Breast epithelium (tissue), 4 donors: Measurements from ENCODE around the gene MARK3. TPM values are rescaled to one million over a fixed set of nuclear protein-coding genes. Genes with fewer than 3 reads are reported as not detected.
A peak's percentile ranks its signal among the peaks of the same experiment; 100 is the strongest.

Experiments used
- DNase-seq, 2 donors: peaks; one replicate each; pipeline ENCODE4 v3.0.0-alpha.2; 2019; ENCODE audit warnings: low spot score in 2 of 2
- H3K27ac ChIP-seq, 2 donors: fragments of 200-600 bp; sonication (generic) in 1 of 2; one replicate each; pipeline ENCODE4 v1.5.1; 2016 to 2019; ENCODE audit warnings: mild to moderate bottlenecking in 1 of 2
- H3K27me3 ChIP-seq, 2 donors: fragments of 200-600 bp; sonication (generic) in 1 of 2; one replicate each; pipeline versions ENCODE4 v1.5.1 to v1.6.0; 2017 to 2019; ENCODE audit warnings: control low read depth in 1 of 2, mild to moderate bottlenecking in 1 of 2
- H3K36me3 ChIP-seq: fragments of 200-600 bp; one replicate; pipeline ENCODE4 v1.5.1; 2019
- H3K4me1 ChIP-seq, 2 donors: fragments of 200-600 bp; sonication (generic); one replicate each; pipeline ENCODE4 v1.5.1; 2016 to 2019; ENCODE audit warnings: control low read depth in 1 of 2
- H3K4me3 ChIP-seq, 3 donors: fragments of 200-600 bp; sonication (generic); 1 replicate in 2 of 3; 2 replicates in 1 of 3; pipeline ENCODE4 v1.5.1; 2016 to 2019; ENCODE audit warnings: mild to moderate bottlenecking in 3 of 3, moderate library complexity in 2 of 3
- H3K9me3 ChIP-seq, 2 donors: fragments of 200-600 bp; sonication (generic) in 1 of 2; one replicate each; pipeline ENCODE4 v1.5.1; 2016 to 2019; ENCODE audit warnings: control low read depth in 1 of 2
- POLR2A ChIP-seq: fragments of 450-650 bp; IDR thresholded peaks from one replicate; pipeline ENCODE4 v1.6.1; 2016; ENCODE audit warnings: antibody characterized with exemption, mild to moderate bottlenecking, moderate library complexity
- POLR2AphosphoS5 ChIP-seq, 3 donors: sonication (generic); formaldehyde crosslinking; IDR thresholded peaks; one replicate each; pipeline ENCODE4 v1.6.1; 2017; ENCODE audit warnings: antibody characterized with exemption in 3 of 3
- intact Hi-C: fragments of 100-400 bp; cut with DNase I; formaldehyde crosslinking; loops from one replicate; pipeline ENCODE4 v1.15.1; 2023; ENCODE audit warnings: low total_unique reads
- total RNA-seq, 3 donors: library from RNA; depleted of rRNA; stranded (reverse); fragments of >200 nt; gene quantifications; one replicate each; pipeline ENCODE4 v1.1.0, GENCODE V29; 2016
- TF ChIP-seq, protein P1 (sequence below), 3 donors: fragments of 450-650 bp; IDR thresholded peaks; one replicate each; pipeline ENCODE4 v1.5.1; 2016 to 2017; ENCODE audit warnings: antibody characterized with exemption in 3 of 3, mild to moderate bottlenecking in 3 of 3, moderate library complexity in 3 of 3

MARK3 gene
- total RNA-seq = 100 to 1,000 TPM in 1 of 3 donors, 10 to 100 TPM in 2; 70.2 to 107 (median 87.5) TPM

DNA sequence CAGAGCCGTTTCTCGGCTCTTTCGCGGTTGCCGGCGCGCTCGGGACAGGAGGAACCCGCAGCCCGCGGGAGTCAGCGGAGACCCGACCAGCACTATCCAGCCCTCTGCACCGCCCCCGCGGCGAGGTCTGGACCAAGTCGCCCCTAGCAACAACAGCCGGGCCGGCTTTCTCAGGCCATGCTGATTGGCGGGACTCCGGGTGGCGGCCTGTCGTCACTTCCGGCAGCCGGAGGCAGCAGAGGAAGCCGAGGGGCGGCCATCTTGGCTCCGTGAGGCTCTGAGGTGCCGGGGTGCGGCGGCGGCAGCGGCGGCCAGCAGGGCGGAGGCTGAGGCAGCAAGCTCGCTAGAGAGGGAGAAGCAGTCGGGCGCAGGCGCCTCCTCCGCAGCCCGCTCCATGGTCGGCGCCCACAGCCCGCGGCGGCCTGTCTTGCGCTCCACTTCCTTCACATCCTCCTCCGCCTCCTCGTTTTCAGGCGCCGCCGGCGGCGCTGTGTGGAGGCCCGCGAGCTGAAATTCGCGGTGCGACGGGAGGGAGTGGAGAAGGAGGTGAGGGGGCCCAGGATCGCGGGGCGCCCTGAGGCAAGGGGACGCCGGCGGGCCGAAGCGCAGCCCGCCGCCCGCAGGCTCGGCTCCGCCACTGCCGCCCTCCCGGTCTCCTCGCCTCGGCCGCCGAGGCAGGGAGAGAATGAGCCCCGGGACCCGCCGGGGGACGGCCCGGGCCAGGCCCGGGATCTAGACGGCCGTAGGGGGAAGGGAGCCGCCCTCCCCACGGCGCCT is at the start of gene MARK3:
MARK3 (plus strand) TSS at position 264 of the 777 bp plus-strand sequence. CDS start 615 bp downstream, outside the sequence.
- Histone ChIP-seq H3K36me3 (no peaks in the 10 kb centered on the region), H3K9me3 (no peaks in the 10 kb centered on the region), H3K4me3 (peak within 1 kb of the TSS; percentile 81 to 99 (median 99)), H3K27ac (peak within 1 kb of the TSS; percentile 98 to 99), H3K4me1 (peaks cover 0 to 5% of the 10 kb centered on the region in 2 donors), H3K27me3 (no peaks in the 10 kb centered on the region)
- intact Hi-C loops = no loop called here
- DNase-seq = peak; percentile 96 to 97
- TF ChIP-seq POLR2AphosphoS5 (IDR thresholded peaks at IDR 0.05) = peak; percentile 79 to 94 (median 82)
- TF ChIP-seq, protein P1, sequence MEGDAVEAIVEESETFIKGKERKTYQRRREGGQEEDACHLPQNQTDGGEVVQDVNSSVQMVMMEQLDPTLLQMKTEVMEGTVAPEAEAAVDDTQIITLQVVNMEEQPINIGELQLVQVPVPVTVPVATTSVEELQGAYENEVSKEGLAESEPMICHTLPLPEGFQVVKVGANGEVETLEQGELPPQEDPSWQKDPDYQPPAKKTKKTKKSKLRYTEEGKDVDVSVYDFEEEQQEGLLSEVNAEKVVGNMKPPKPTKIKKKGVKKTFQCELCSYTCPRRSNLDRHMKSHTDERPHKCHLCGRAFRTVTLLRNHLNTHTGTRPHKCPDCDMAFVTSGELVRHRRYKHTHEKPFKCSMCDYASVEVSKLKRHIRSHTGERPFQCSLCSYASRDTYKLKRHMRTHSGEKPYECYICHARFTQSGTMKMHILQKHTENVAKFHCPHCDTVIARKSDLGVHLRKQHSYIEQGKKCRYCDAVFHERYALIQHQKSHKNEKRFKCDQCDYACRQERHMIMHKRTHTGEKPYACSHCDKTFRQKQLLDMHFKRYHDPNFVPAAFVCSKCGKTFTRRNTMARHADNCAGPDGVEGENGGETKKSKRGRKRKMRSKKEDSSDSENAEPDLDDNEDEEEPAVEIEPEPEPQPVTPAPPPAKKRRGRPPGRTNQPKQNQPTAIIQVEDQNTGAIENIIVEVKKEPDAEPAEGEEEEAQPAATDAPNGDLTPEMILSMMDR (IDR thresholded peaks at IDR 0.05) = peak in 2 of 3 donors; percentile 4 to 14
- TF ChIP-seq POLR2A = peak; percentile 68

DNA sequence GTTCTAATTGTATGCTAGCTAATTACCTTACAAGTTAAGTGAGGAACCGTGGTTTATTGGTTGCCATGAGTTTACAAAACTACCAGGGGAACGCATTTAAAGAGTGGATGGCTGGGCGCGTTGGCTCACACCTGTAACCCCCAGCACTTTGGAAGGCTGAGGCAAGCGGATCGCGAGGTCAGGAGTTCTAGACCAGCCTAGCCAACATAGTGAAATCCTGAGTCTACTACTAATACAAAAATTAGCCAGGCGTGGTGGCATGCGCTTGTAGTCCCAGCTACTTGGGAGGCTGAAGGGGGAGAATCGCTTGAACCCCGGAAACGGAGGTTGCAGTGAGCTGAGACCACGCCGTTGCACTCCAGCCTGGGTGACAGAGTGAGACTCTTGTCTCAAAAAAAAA is 49.0 kb upstream of the MARK3 start:
- no peak for TF ChIP-seq POLR2A
- TF ChIP-seq, protein P1 (IDR thresholded peaks at IDR 0.05) = no peak
- TF ChIP-seq POLR2AphosphoS5 (IDR thresholded peaks at IDR 0.05) = no peak
- peaks cover 21% of the 10 kb centered on the region for H3K36me3 ChIP-seq
- DNase-seq = no peak
- H3K27me3 ChIP-seq = no peaks in the 10 kb centered on the region
- H3K4me1 ChIP-seq = peaks cover 0 to 11% of the 10 kb centered on the region in 2 donors
- peak overlapping the region; percentile 17 to 100 for H3K27ac ChIP-seq
- no peaks in the 10 kb centered on the region for H3K9me3 ChIP-seq
- intact Hi-C loops = no loop called here
- peak overlapping the region in 2 of 3 donors; percentile 91 to 97 for H3K4me3 ChIP-seq

DNA sequence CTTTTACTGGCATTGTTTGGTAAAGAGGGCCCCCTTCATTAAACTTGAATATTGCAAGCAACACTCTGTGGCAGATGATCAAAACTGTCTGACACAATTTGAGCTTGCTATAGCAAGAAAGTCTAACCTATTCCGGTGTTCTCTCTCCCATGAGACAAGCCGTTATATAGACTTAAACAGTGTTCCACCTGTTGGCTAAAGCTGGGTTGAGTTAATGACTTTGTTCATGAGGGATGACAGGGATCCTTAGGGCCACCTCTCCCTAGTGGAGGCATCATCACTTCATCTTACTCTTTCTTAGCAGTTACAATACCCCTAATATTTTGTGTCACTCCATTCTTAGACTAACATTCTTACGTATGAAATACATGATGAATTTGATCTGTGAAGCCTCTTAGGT is 47.4 kb upstream of the MARK3 start:
- Histone ChIP-seq H3K36me3 (peaks cover 21% of the 10 kb centered on the region), H3K4me1 (peaks cover 0 to 11% of the 10 kb centered on the region in 2 donors), H3K27ac (no peak overlapping the region), H3K4me3 (no peak overlapping the region), H3K9me3 (no peaks in the 10 kb centered on the region), H3K27me3 (no peaks in the 10 kb centered on the region)
- intact Hi-C loops = no loop called here
- no peak for DNase-seq
- no peak for TF ChIP-seq POLR2AphosphoS5 (IDR thresholded peaks at IDR 0.05)
- TF ChIP-seq, protein P1 (IDR thresholded peaks at IDR 0.05) = no peak
- no peak for TF ChIP-seq POLR2A

DNA sequence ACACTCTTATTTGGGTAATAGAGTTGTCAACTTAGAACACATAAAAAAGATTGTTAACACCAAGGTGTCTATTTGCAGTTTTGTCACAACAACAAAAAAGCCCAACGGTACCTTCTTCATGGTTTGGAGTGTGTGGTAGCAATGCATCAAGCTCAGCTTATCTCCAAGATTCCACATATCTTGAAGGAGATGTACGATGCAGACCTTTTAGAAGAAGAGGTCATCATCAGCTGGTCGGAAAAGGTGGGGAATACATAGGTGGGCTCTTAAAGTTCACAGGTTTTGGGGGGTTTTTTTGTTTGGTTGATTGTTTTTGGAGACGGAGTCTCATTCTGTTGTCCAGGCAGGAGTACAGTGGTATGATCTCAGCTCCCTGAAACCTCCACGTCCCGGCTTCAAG is 45.7 kb upstream of the MARK3 start:
- TF ChIP-seq, protein P1 (IDR thresholded peaks at IDR 0.05) = no peak
- TF ChIP-seq POLR2AphosphoS5 (IDR thresholded peaks at IDR 0.05) (no peak), POLR2A (no peak)
- peaks cover 21% of the 10 kb centered on the region for H3K36me3 ChIP-seq
- H3K27me3 ChIP-seq = no peaks in the 10 kb centered on the region
- intact Hi-C loops = no loop called here
- no peak overlapping the region for H3K27ac ChIP-seq
- no peaks in the 10 kb centered on the region for H3K9me3 ChIP-seq
- H3K4me1 ChIP-seq = peaks cover 0 to 11% of the 10 kb centered on the region in 2 donors
- no peak overlapping the region for H3K4me3 ChIP-seq
- DNase-seq = no peak

DNA sequence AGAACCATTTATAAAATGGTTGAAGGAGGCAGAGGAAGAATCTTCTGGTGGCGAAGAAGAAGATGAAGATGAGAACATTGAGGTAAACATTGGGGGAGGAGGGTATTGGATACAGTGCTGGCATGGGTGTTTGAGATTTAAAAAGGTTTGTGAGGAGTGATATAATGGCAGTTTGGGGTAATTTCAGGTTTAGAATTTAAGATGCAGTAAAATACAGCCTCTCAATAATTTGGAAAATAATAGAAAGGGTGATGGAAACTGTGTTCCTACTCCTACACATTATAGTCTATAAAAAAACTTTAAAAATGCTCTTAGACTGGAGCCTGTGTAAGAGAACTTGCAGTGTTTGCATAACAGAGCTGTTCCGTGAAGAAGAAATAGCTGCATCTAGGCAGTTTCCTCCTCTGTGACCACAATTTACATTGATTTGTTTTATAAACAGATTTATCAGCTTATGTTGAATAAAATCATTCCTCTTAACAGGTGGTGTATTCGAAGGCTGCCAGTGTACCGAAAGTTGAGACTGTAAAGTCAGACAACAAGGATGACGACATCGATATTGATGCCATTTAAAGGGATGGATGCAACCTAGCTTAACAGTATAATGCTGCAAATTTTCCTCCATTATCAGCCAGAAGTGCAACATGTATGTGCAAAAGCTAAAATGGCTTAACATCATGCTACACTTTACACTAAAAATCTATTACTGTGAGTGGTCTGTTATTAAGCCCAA is 44.6 kb upstream of the MARK3 start:
- no peak for DNase-seq
- intact Hi-C loops = no loop called here
- no peaks in the 10 kb centered on the region for H3K9me3 ChIP-seq
- TF ChIP-seq, protein P1 (IDR thresholded peaks at IDR 0.05) = no peak
- TF ChIP-seq POLR2A (no peak), POLR2AphosphoS5 (IDR thresholded peaks at IDR 0.05) (no peak)
- H3K4me1 ChIP-seq = peaks cover 0 to 8% of the 10 kb centered on the region in 2 donors
- no peaks in the 10 kb centered on the region for H3K27me3 ChIP-seq
- no peak overlapping the region for H3K27ac ChIP-seq
- peaks cover 21% of the 10 kb centered on the region for H3K36me3 ChIP-seq
- no peak overlapping the region for H3K4me3 ChIP-seq
